H1 (cell line): Measurements from ENCODE around the gene EVI2A. TPM values are rescaled to one million over a fixed set of nuclear protein-coding genes. Genes with fewer than 3 reads are reported as not detected.

Experiments used
- CTCF ChIA-PET: fragments of 300-600 bp; sonication (Branson Sonifier 250); formaldehyde crosslinking; loops from one replicate; lab custom pipeline; 2021; ENCODE audit not compliant: partially characterized antibody; lab: Charles Lee
- POLR2A ChIA-PET: fragments of 300-600 bp; sonication (Branson Sonifier 250); formaldehyde crosslinking; loops from one replicate; lab custom pipeline; 2021; ENCODE audit warnings: inconsistent platforms; ENCODE audit not compliant: partially characterized antibody; lab: Charles Lee
- DNase-seq, 2 experiments: peaks; one replicate each; pipeline versions ENCODE4 v3.0.0 to v3.0.0-alpha.2; 2010 to 2022; ENCODE audit warnings: low spot score in 2 of 2, low read depth in 1 of 2, mixed read lengths in 1 of 2
- FAIRE-seq: peaks from 2 replicates; lab custom pipeline; 2011; peaks lifted over from hg19 to GRCh38; lab: Jason Lieb, UNC
- H2AFZ ChIP-seq: 2 replicates; pipeline ENCODE4 v1.8.1; 2012; ENCODE audit warnings: low read length, inconsistent platforms
- H2AK5ac ChIP-seq: 2 replicates; pipeline ENCODE4 v1.6.1; 2013; ENCODE audit warnings: low read depth, low read length
- H2BK120ac ChIP-seq: replicated peaks from 2 replicates; pipeline ENCODE3; 2013; ENCODE audit warnings: low read depth, low read length, inconsistent platforms
- H2BK12ac ChIP-seq: 2 replicates; pipeline ENCODE4 v1.6.1; 2013; ENCODE audit warnings: low read depth, low read length
- H2BK15ac ChIP-seq: 2 replicates; pipeline ENCODE4 v1.6.1; 2013; ENCODE audit warnings: low read length
- H2BK20ac ChIP-seq: 2 replicates; pipeline ENCODE4 v1.6.1; 2013; ENCODE audit warnings: low read length
- H2BK5ac ChIP-seq: 2 replicates; pipeline ENCODE4 v1.6.1; 2013; ENCODE audit warnings: low read depth, low read length
- H3K14ac ChIP-seq: 2 replicates; pipeline ENCODE4 v1.6.1; 2013; ENCODE audit warnings: inconsistent platforms; ENCODE audit not compliant: insufficient read length
- H3K18ac ChIP-seq: 2 replicates; pipeline ENCODE4 v1.6.1; 2013; ENCODE audit warnings: low read length; ENCODE audit errors: extremely low read depth
- H3K23ac ChIP-seq: 2 replicates; pipeline ENCODE4 v1.6.1; 2013; ENCODE audit warnings: inconsistent platforms; ENCODE audit not compliant: insufficient read length
- H3K23me2 ChIP-seq: 2 replicates; pipeline ENCODE4 v1.6.1; 2013; ENCODE audit warnings: low read depth, low read length
- H3K27ac ChIP-seq: 2 replicates; pipeline ENCODE4 v1.6.1; 2011; ENCODE audit warnings: low read depth, low read length, inconsistent platforms
- H3K27me3 ChIP-seq, 4 experiments: replicated peaks in 1 of 4; 1 replicate in 1 of 4; 2 replicates in 3 of 4; pipeline versions ENCODE4 v1.6.1 to v1.8.1; 2011 to 2013; ENCODE audit warnings: low read length in 3 of 4, mild to moderate bottlenecking in 3 of 4, inconsistent platforms in 2 of 4, mixed read lengths in 2 of 4, moderate library complexity in 1 of 4; ENCODE audit not compliant: control insufficient read depth in 3 of 4, insufficient read depth in 3 of 4; ENCODE audit errors: extremely low read depth in 1 of 4
- H3K36me3 ChIP-seq, 4 experiments: 2 replicates each; pipeline versions ENCODE4 v1.6.1 to v1.8.1; 2011 to 2013; ENCODE audit warnings: mild to moderate bottlenecking in 4 of 4, low read length in 3 of 4, moderate library complexity in 2 of 4, control low read depth in 1 of 4, inconsistent platforms in 1 of 4; ENCODE audit not compliant: insufficient read depth in 4 of 4, control insufficient read depth in 2 of 4
- H3K4ac ChIP-seq: replicated peaks from 2 replicates; pipeline ENCODE3; 2013; ENCODE audit warnings: low read length, low read depth, mixed read lengths, inconsistent platforms; ENCODE audit not compliant: insufficient read length
- H3K4me1 ChIP-seq, 4 experiments: replicated peaks in 1 of 4; 1 replicate in 1 of 4; 2 replicates in 3 of 4; pipeline versions ENCODE4 v1.6.1 to v1.8.1; 2011 to 2013; ENCODE audit warnings: low read length in 3 of 4, inconsistent platforms in 2 of 4, mixed read lengths in 1 of 4; ENCODE audit not compliant: insufficient read depth in 4 of 4, control insufficient read depth in 3 of 4
- H3K4me2 ChIP-seq, 2 experiments: 2 replicates each; pipeline versions ENCODE4 v1.6.1 to v1.8.1; 2011 to 2013; ENCODE audit warnings: low read depth in 2 of 2, low read length in 2 of 2, control low read depth in 1 of 2, inconsistent platforms in 1 of 2, mild to moderate bottlenecking in 1 of 2; ENCODE audit not compliant: insufficient read depth in 1 of 2
- H3K4me3 ChIP-seq, 4 experiments: fragments of 200-600, 300-600 bp in 1 of 4; sonication (generic), shearing (Covaris generic), sonication (Bioruptor Twin) in 1 of 4; 2 replicates each; pipeline versions ENCODE4 v1.5.1 to v1.8.1; 2011 to 2016; ENCODE audit warnings: low read length in 4 of 4, low read depth in 3 of 4, control low read depth in 2 of 4, inconsistent platforms in 2 of 4, mild to moderate bottlenecking in 2 of 4, mixed read lengths in 1 of 4, moderate library complexity in 1 of 4; ENCODE audit not compliant: insufficient read depth in 2 of 4; ENCODE audit errors: extremely low read depth in 1 of 4
- H3K56ac ChIP-seq: replicated peaks from 2 replicates; pipeline ENCODE3; 2013; ENCODE audit warnings: low read depth, mild to moderate bottlenecking, mixed read lengths, low read length, inconsistent platforms; ENCODE audit not compliant: insufficient read length
- H3K79me1 ChIP-seq: 2 replicates; pipeline ENCODE4 v1.6.1; 2013; ENCODE audit warnings: low read depth, low read length, control low read depth
- H3K79me2 ChIP-seq, 2 experiments: 2 replicates each; pipeline versions ENCODE4 v1.6.1 to v1.8.1; 2012 to 2013; ENCODE audit warnings: low read length in 2 of 2, mild to moderate bottlenecking in 2 of 2, inconsistent platforms in 1 of 2; ENCODE audit not compliant: insufficient read depth in 2 of 2, control insufficient read depth in 1 of 2
- H3K9ac ChIP-seq, 4 experiments: replicated peaks in 1 of 4; 1 replicate in 1 of 4; 2 replicates in 3 of 4; pipeline versions ENCODE4 v1.6.1 to v1.8.1; 2011 to 2013; ENCODE audit warnings: low read depth in 3 of 4, low read length in 3 of 4, control low read depth in 2 of 4, mild to moderate bottlenecking in 2 of 4, moderate library complexity in 2 of 4, inconsistent platforms in 1 of 4; ENCODE audit errors: extremely low read depth in 1 of 4
- H3K9me3 ChIP-seq, 2 experiments: 2 replicates each; pipeline versions ENCODE4 v1.6.1 to v1.8.1; 2012 to 2013; ENCODE audit warnings: mild to moderate bottlenecking in 2 of 2, moderate library complexity in 2 of 2, control low read depth in 1 of 2, inconsistent platforms in 1 of 2, low read depth in 1 of 2, low read length in 1 of 2, mixed read lengths in 1 of 2; ENCODE audit not compliant: insufficient read depth in 2 of 2
- H4K20me1 ChIP-seq, 2 experiments: replicated peaks in 1 of 2; 2 replicates each; pipeline versions ENCODE3 to v1.8.1; 2011 to 2013; ENCODE audit warnings: inconsistent platforms in 2 of 2, low read length in 2 of 2, mild to moderate bottlenecking in 1 of 2; ENCODE audit not compliant: insufficient read depth in 2 of 2, control insufficient read depth in 1 of 2
- H4K5ac ChIP-seq: 2 replicates; pipeline ENCODE4 v1.6.1; 2013; ENCODE audit warnings: low read length, low read depth, mixed read lengths, inconsistent platforms; ENCODE audit not compliant: insufficient read length
- H4K8ac ChIP-seq: 2 replicates; pipeline ENCODE4 v1.8.0; 2013; ENCODE audit warnings: mild to moderate bottlenecking, moderate library complexity, low read length, inconsistent platforms; ENCODE audit not compliant: insufficient read depth; ENCODE audit errors: extremely low read depth
- H4K91ac ChIP-seq: replicated peaks from 2 replicates; pipeline ENCODE3; 2013; ENCODE audit warnings: low read length, mixed read lengths, inconsistent platforms; ENCODE audit not compliant: insufficient read length
- EP300 ChIP-seq, 2 experiments: IDR thresholded peaks; 1 replicate in 1 of 2; 2 replicates in 1 of 2; pipeline ENCODE4 v1.6.1; 2011 to 2012; ENCODE audit warnings: low read depth in 2 of 2, low read length in 2 of 2, mild to moderate bottlenecking in 2 of 2, borderline replicate concordance in 1 of 2, inconsistent platforms in 1 of 2, moderate library complexity in 1 of 2
- KDM5A ChIP-seq: fragments of 200-600 bp; IDR thresholded peaks from 2 replicates; pipeline ENCODE4 v1.7.1; 2012; ENCODE audit warnings: mild to moderate bottlenecking, low read length, inconsistent platforms, mixed read lengths
- RXRA ChIP-seq: IDR thresholded peaks from 2 replicates; pipeline ENCODE4 v1.6.1; 2011; ENCODE audit warnings: low read depth, mild to moderate bottlenecking, low read length, moderate library complexity; ENCODE audit not compliant: insufficient read depth
- SAP30 ChIP-seq: fragments of 300-600 bp; sonication (generic); IDR thresholded peaks from 2 replicates; pipeline ENCODE4 v1.7.1; 2012; ENCODE audit warnings: low read length, moderate library complexity, mild to moderate bottlenecking, inconsistent platforms; ENCODE audit not compliant: insufficient read depth, insufficient replicate concordance
- SIN3A ChIP-seq, 2 experiments: IDR thresholded peaks in 1 of 2; conservative IDR thresholded peaks in 1 of 2; 2 replicates each; pipeline ENCODE4 v1.6.1; 2011 to 2012; ENCODE audit warnings: low read length in 2 of 2, improper control_type of control experiment in 1 of 2, low read depth in 1 of 2, mild to moderate bottlenecking in 1 of 2
- SP1 ChIP-seq: IDR thresholded peaks from 2 replicates; pipeline ENCODE4 v1.6.1; 2011; ENCODE audit warnings: low read depth, low read length
- YY1 ChIP-seq: IDR thresholded peaks from 2 replicates; pipeline ENCODE4 v1.6.1; 2011; ENCODE audit warnings: low read depth, mild to moderate bottlenecking, low read length
- WGBS, 2 experiments: shearing (Covaris generic) in 1 of 2; methylation state at CpG; one replicate each; pipeline versions ENCODE4 v1.1.6 to v1.1.7; 2013 to 2015; ENCODE audit warnings: low lambda C conversion rate in 2 of 2, mixed read lengths in 2 of 2, inconsistent platforms in 1 of 2, low coverage in 1 of 2, missing lambda C conversion rate in 1 of 2; ENCODE audit not compliant: insufficient replicate concordance in 2 of 2, insufficient coverage in 1 of 2, insufficient read length in 1 of 2; ENCODE audit errors: extremely low coverage in 1 of 2, missing lambda C conversion rate in 1 of 2; 5-methylcytosine and 5-hydroxymethylcytosine counted together
- polyA plus RNA-seq, 7 experiments: library from polyadenylated mRNA; depleted of rRNA in 3 of 7; stranded (reverse) in 5 of 7; unstranded in 2 of 7; fragments of >200 nt in 5 of 7; fragments of 200-250 nt in 2 of 7; gene quantifications; 1 replicate in 5 of 7; 2 replicates in 1 of 7; 4 replicates in 1 of 7; pipeline versions ENCODE4 v1.2.1 to v1.2.3, GENCODE V29; 2011 to 2013; ENCODE audit warnings: missing spikeins in 2 of 7, mixed read lengths in 2 of 7
- total RNA-seq: library from RNA; stranded (reverse); fragmentation: NEBNext Ultra II Directional; extraction: Animal tissue kit (Norgen Biotek cat#: 25700); gene quantifications from 2 replicates; pipeline ENCODE4 v1.2.1, GENCODE V29; 2021

EVI2A gene
- total and polyA plus RNA-seq, 2 of the 8 experiments (the other 6 are each of a cell fraction or from before 2014, with no cell fraction given) = not detected

GRCh38 chr17:31309556-31309955, 11.9 kb downstream of the EVI2A start:
- H4K5ac ChIP-seq = no peak overlapping the region
- H3K79me1 ChIP-seq = no peaks in the 10 kb centered on the region
- no peak for TF ChIP-seq SP1
- no peak for TF ChIP-seq KDM5A
- TF ChIP-seq SAP30 = no peak
- TF ChIP-seq RXRA = no peak
- TF ChIP-seq EP300 (IDR thresholded peaks at IDR 0.05; ENCODE audit: borderline replicate concordance in 1 of 2, low read depth in 2 of 2, low read length in 2 of 2) = no peak
- TF ChIP-seq SIN3A (conservative IDR thresholded peaks at IDR 0.05 in 1 of 2, IDR thresholded peaks at IDR 0.05 in 1 of 2; ENCODE audit: low read depth in 1 of 2, low read length in 2 of 2) = no peak
- no peak for TF ChIP-seq YY1
- no peak overlapping the region for H3K4me2 ChIP-seq
- no peak for FAIRE-seq
- H3K36me3 ChIP-seq = no peaks in the 10 kb centered on the region
- CTCF ChIA-PET = no interaction called here
- H3K4me3 ChIP-seq = no peak overlapping the region
- H2BK15ac ChIP-seq = no peak overlapping the region
- no peak overlapping the region for H2BK12ac ChIP-seq
- H2BK5ac ChIP-seq = no peak overlapping the region
- no peak for DNase-seq
- no peak overlapping the region for H3K14ac ChIP-seq
- H3K27me3 ChIP-seq = no peaks in the 10 kb centered on the region
- H2BK120ac ChIP-seq = no peak overlapping the region
- no peak overlapping the region for H2AK5ac ChIP-seq
- no peak overlapping the region for H3K9ac ChIP-seq
- no peak overlapping the region for H3K4ac ChIP-seq
- no peak overlapping the region for H3K27ac ChIP-seq
- H3K4me1 ChIP-seq = no peaks in the 10 kb centered on the region
- WGBS, 2 experiments = 77% methylated on average over 2 of the region's 2 CpGs; no CpG with 5 or more reads in 1 of the 2 experiments
- H3K18ac ChIP-seq = no peak overlapping the region
- H2AFZ ChIP-seq = no peak overlapping the region
- peaks cover 1% of the 10 kb centered on the region; the same call in 1 of the 2 replicates for H3K23me2 ChIP-seq
- no peak overlapping the region for H4K91ac ChIP-seq
- no peak overlapping the region for H4K8ac ChIP-seq
- H2BK20ac ChIP-seq = no peak overlapping the region
- POLR2A ChIA-PET = no interaction called here
- no peaks in the 10 kb centered on the region for H3K9me3 ChIP-seq
- no peaks in the 10 kb centered on the region for H4K20me1 ChIP-seq
- no peak overlapping the region for H3K56ac ChIP-seq
- H3K79me2 ChIP-seq = no peaks in the 10 kb centered on the region
- no peak overlapping the region for H3K23ac ChIP-seq
